Transverse colon (tissue), 4 donors: Measurements from ENCODE around the gene ILKAP. TPM values are rescaled to one million over a fixed set of nuclear protein-coding genes. Genes with fewer than 3 reads are reported as not detected.

Source experiments
- DNase-seq: peaks from one replicate; pipeline ENCODE4 v3.0.0-alpha.2; 2019
- H3K27ac ChIP-seq, 4 donors: fragments of 200-600 bp; sonication (generic); 2 replicates each; pipeline ENCODE4 v1.5.1; 2016 to 2018; ENCODE audit warnings: inconsistent platforms in 4 of 4
- H3K27me3 ChIP-seq: fragments of 200-600 bp; sonication (generic); 2 replicates; pipeline ENCODE4 v1.5.1; 2017; ENCODE audit warnings: inconsistent platforms
- H3K36me3 ChIP-seq, 4 donors: fragments of 200-600 bp; sonication (generic); 2 replicates each; pipeline ENCODE4 v1.5.1; 2017 to 2019; ENCODE audit warnings: inconsistent platforms in 4 of 4
- H3K4me1 ChIP-seq, 4 donors: fragments of 200-600 bp; sonication (generic); 2 replicates each; pipeline ENCODE4 v1.5.1; 2017 to 2020; ENCODE audit warnings: inconsistent platforms in 4 of 4
- H3K4me3 ChIP-seq, 4 donors: fragments of 200-600 bp; sonication (generic); 1 replicate in 1 of 4; 2 replicates in 3 of 4; pipeline versions ENCODE4 v1.5.1 to v1.6.1; 2017 to 2019; ENCODE audit warnings: inconsistent platforms in 4 of 4
- H3K9me3 ChIP-seq, 2 donors: fragments of 200-600 bp; sonication (generic); 2 replicates each; pipeline ENCODE4 v1.5.1; 2017 to 2019; ENCODE audit warnings: inconsistent platforms in 2 of 2
- CTCF ChIP-seq, 5 experiments: fragments of 200-600 bp in 3 of 5; fragments of 450-650 bp in 2 of 5; sonication (generic) in 3 of 5; IDR thresholded peaks; 1 replicate in 2 of 5; 2 replicates in 3 of 5; pipeline ENCODE4 v1.5.1; 2016 to 2017; ENCODE audit warnings: antibody characterized with exemption in 5 of 5, inconsistent platforms in 3 of 5, mild to moderate bottlenecking in 2 of 5, moderate library complexity in 1 of 5
- EP300 ChIP-seq: sonication (generic); formaldehyde crosslinking; IDR thresholded peaks from one replicate; pipeline ENCODE4 v1.6.1; 2017; ENCODE audit warnings: antibody characterized with exemption, low read depth
- POLR2A ChIP-seq: fragments of 450-650 bp; IDR thresholded peaks from one replicate; pipeline ENCODE4 v1.6.1; 2016; ENCODE audit warnings: antibody characterized with exemption, mild to moderate bottlenecking, moderate library complexity
- POLR2AphosphoS5 ChIP-seq, 3 donors: sonication (generic); formaldehyde crosslinking; IDR thresholded peaks; one replicate each; pipeline ENCODE4 v1.6.1; 2016; ENCODE audit warnings: antibody characterized with exemption in 3 of 3
- WGBS, 2 donors: methylation state at CpG; one replicate each; pipeline ENCODE4 v1.1.5; 2018; ENCODE audit warnings: low coverage in 1 of 2; 5-methylcytosine and 5-hydroxymethylcytosine counted together
- in situ Hi-C, 4 donors: fragments of 200-750 bp; cut with MboI; loops; one replicate each; pipeline versions ENCODE4 v1.15.0 to v1.15.1; 2017; ENCODE audit warnings: low sequenced_read_pairs in 3 of 4, low pct_ligation_motif_present in 1 of 4, low pct_unique_long_range_greater_than_20kb in 1 of 4
- intact Hi-C: fragments of 100-400 bp; cut with DNase I; formaldehyde crosslinking; loops from one replicate; pipeline ENCODE4 v1.15.1; 2023; ENCODE audit warnings: low total_unique reads
- total RNA-seq, 4 donors: library from RNA; depleted of rRNA; stranded (reverse); fragments of >200 nt; gene quantifications; one replicate each; pipeline ENCODE4 v1.1.0, GENCODE V29; 2016

ILKAP gene
- total RNA-seq, 4 donors from 2014 or later, result 16.3 to 40.0 (median 32.1) TPM

- 80 to 88% methylated on average over 4 to 10 of the region's 14 CpGs for WGBS, 2 donors
- no peaks in the 10 kb centered on the region for H3K9me3 ChIP-seq
- H3K4me3 ChIP-seq, result no peak overlapping the region
- H3K36me3 ChIP-seq, result no peaks in the 10 kb centered on the region
- in situ Hi-C loops (no loop called here), intact Hi-C loops (no loop called here)
- H3K4me1 ChIP-seq, result peaks cover 0 to 7% (median 0%) of the 10 kb centered on the region in 4 donors
- no peaks in the 10 kb centered on the region for H3K27me3 ChIP-seq
- no peak for DNase-seq
- no peak for TF ChIP-seq POLR2A
- H3K27ac ChIP-seq, result no peak overlapping the region
These were observed 71.6 kb downstream of the ILKAP start for GRCh38 chr2:238131761-238132462.

GRCh38 chr2:238130696-238131628 lies 72.5 kb downstream of the ILKAP start:
- Histone ChIP-seq H3K27ac (no peak overlapping the region), H3K27me3 (no peaks in the 10 kb centered on the region), H3K9me3 (no peaks in the 10 kb centered on the region), H3K36me3 (no peaks in the 10 kb centered on the region), H3K4me1 (peaks cover 0 to 7% (median 0%) of the 10 kb centered on the region in 4 donors), H3K4me3 (no peak overlapping the region)
- in situ Hi-C loops (no loop called here), intact Hi-C loops (no loop called here)
- no peak for TF ChIP-seq POLR2AphosphoS5 (IDR thresholded peaks at IDR 0.05)
- TF ChIP-seq EP300, result no peak
- no peak for TF ChIP-seq CTCF (IDR thresholded peaks at IDR 0.05)
- no peak for TF ChIP-seq POLR2A
- DNase-seq, result no peak
- WGBS, 2 donors, result 91% methylated on average over 25 of the region's 68 CpGs; no CpG with 5 or more reads in 1 of the 2 donors

- H3K4me3 ChIP-seq, result no peak overlapping the region
- 87% methylated on average over 12 of the region's 28 CpGs; no CpG with 5 or more reads in 1 of the 2 donors for WGBS, 2 donors
- peaks cover 0 to 7% (median 0%) of the 10 kb centered on the region in 4 donors for H3K4me1 ChIP-seq
- intact Hi-C loops (no loop called here), in situ Hi-C loops (no loop called here)
- TF ChIP-seq POLR2AphosphoS5 (IDR thresholded peaks at IDR 0.05) (no peak), POLR2A (no peak), CTCF (IDR thresholded peaks at IDR 0.05) (no peak), EP300 (no peak)
- no peaks in the 10 kb centered on the region for H3K27me3 ChIP-seq
- no peaks in the 10 kb centered on the region for H3K36me3 ChIP-seq
- no peak overlapping the region for H3K27ac ChIP-seq
- no peaks in the 10 kb centered on the region for H3K9me3 ChIP-seq
- DNase-seq, result no peak
These were observed 73.3 kb downstream of the ILKAP start for GRCh38 chr2:238130111-238130695.

GRCh38 chr2:238129166-238130010 lies 74.1 kb downstream of the ILKAP start:
- intact Hi-C loops, result no loop called here
- no peak for DNase-seq
- Histone ChIP-seq H3K36me3 (no peaks in the 10 kb centered on the region), H3K27me3 (no peaks in the 10 kb centered on the region), H3K4me3 (no peak overlapping the region), H3K27ac (no peak overlapping the region), H3K4me1 (peaks cover 0 to 7% (median 0%) of the 10 kb centered on the region in 4 donors), H3K9me3 (no peaks in the 10 kb centered on the region)
- no peak for TF ChIP-seq POLR2AphosphoS5 (IDR thresholded peaks at IDR 0.05)
- no peak for TF ChIP-seq EP300
- TF ChIP-seq POLR2A, result no peak
- TF ChIP-seq CTCF (IDR thresholded peaks at IDR 0.05), result no peak
- in situ Hi-C loops, result no loop called here
- WGBS, 2 donors, result 76 to 82% methylated on average over 6 to 22 of the region's 22 CpGs
